MCF 10A (cell line): Measurements from ENCODE around the gene INHBB. TPM values are rescaled to one million over a fixed set of nuclear protein-coding genes. Genes with fewer than 3 reads are reported as not detected.
A peak's percentile ranks its signal among the peaks of the same experiment; 100 is the strongest.

ENCODE experiments used
- BruUV-seq: library from RNA; stranded (reverse); fragments of 400-500 nt; replicated peaks from 2 replicates; lab custom pipeline; 2021; lab: Mats Ljungman, UMichigan
- CTCF ChIA-PET: fragments of 300-600 bp; sonication (Branson Sonifier 250); formaldehyde crosslinking; extraction: SDS; loops from one replicate; lab custom pipeline; 2021; ENCODE audit warnings: antibody characterized with exemption, inconsistent platforms; lab: Yijun Ruan, JAX
- POLR2A ChIA-PET: fragments of 300-600, 350-650 bp; sonication (Branson Sonifier 250); formaldehyde crosslinking; extraction: SDS; loops from one replicate; lab custom pipeline; 2020; ENCODE audit warnings: antibody characterized with exemption, inconsistent platforms; lab: Yijun Ruan, JAX
- DNase-seq: peaks from one replicate; pipeline ENCODE4 v3.0.0-alpha.2; 2018; ENCODE audit not compliant: unreplicated experiment
- H3K27ac Mint-ChIP-seq: one replicate; pipeline ENCODE4 v1.8.0; 2022; ENCODE audit warnings: mild to moderate bottlenecking, low read depth, mixed read lengths; ENCODE audit not compliant: unreplicated experiment
- H3K27me3 Mint-ChIP-seq: one replicate; pipeline ENCODE4 v1.8.0; 2022; ENCODE audit warnings: mixed read lengths; ENCODE audit not compliant: insufficient read depth, unreplicated experiment
- H3K36me3 Mint-ChIP-seq: one replicate; pipeline ENCODE4 v1.8.0; 2022; ENCODE audit warnings: mild to moderate bottlenecking, moderate library complexity, mixed read lengths; ENCODE audit not compliant: insufficient read depth, unreplicated experiment
- H3K4me1 Mint-ChIP-seq: one replicate; pipeline ENCODE4 v1.8.0; 2022; ENCODE audit warnings: mixed read lengths; ENCODE audit not compliant: insufficient read depth, unreplicated experiment
- H3K4me3 Mint-ChIP-seq: one replicate; pipeline ENCODE4 v1.8.0; 2022; ENCODE audit warnings: mild to moderate bottlenecking, moderate library complexity, mixed read lengths; ENCODE audit not compliant: unreplicated experiment
- H3K9me3 Mint-ChIP-seq: one replicate; pipeline ENCODE4 v1.8.0; 2022; ENCODE audit warnings: mixed read lengths; ENCODE audit not compliant: unreplicated experiment
- intact Hi-C: fragments of 100-400 bp; cut with micrococcal nuclease; formaldehyde crosslinking; loops from 2 replicates; pipeline ENCODE4 v1.14.1; 2022
- total RNA-seq: library from RNA; stranded (reverse); gene quantifications from 2 replicates; pipeline ENCODE4 v1.2.3, GENCODE V29; 2022
- TF ChIP-seq, protein P1 (sequence below): fragments of 200-600 bp; IDR thresholded peaks from one replicate; pipeline ENCODE4 v1.8.0; 2022; ENCODE audit warnings: antibody characterized with exemption, mild to moderate bottlenecking; ENCODE audit not compliant: unreplicated experiment

Gene INHBB
- total RNA-seq, 1 experiment from 2014 or later, result 0.16 TPM

DNA sequence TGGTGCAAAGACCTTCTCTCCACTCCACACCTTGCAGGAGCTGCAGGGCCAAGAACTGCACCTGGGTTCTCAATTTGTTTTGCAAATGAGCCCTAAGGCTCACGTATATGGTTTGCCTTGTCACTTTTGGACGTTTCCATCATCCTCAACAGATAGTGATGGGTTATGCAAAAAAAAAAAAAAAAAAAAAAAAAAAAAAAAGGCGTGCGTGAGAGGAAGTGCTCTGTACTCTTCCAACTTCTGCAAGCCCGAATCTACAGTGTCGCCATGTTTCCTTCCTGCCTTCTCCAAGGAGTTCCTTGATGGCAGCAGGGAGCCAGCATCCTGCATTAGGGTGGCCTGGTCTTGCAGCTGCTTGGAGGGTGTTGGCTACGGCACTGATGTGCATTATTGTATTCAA lies 4.0 kb upstream of the INHBB start:
- CTCF ChIA-PET, result interaction anchor here (0.5 to 3.1 kb wide), 4 partner anchors 10 to 338 kb away, joined by 4 to 14 read pairs (median 6); no protein-coding TSS in a partner anchor

DNA sequence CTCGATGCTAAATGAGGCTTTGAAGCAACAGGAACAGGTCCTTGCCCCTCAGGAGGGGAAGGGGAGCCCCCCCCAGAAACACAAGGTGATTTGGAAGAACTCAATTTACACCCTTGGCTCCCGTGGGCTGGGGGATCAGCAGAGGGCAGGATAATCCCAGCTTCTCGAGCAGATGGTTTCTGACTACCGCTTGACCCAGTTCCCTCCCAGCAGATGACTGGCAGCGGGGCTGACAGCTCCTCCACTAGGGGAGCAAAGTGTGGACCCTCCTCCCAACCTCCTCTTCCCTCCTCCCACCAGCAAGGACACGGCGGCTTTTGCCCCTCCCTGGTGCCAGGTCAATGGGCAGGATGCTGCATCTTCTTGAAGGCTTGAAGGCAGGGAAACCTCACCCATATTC lies 3.5 kb upstream of the INHBB start:
- no peaks in the 10 kb centered on the region for H3K36me3 Mint-ChIP-seq
- CTCF ChIA-PET, result interaction anchor here (0.5 to 3.1 kb wide), 9 partner anchors 8 to 338 kb away, joined by 3 to 14 read pairs (median 4); no protein-coding TSS in a partner anchor
- H3K4me3 Mint-ChIP-seq, result no peak overlapping the region
- peaks cover 17% of the 10 kb centered on the region for H3K4me1 Mint-ChIP-seq
- H3K27me3 Mint-ChIP-seq, result peaks cover 12% of the 10 kb centered on the region
- no peaks in the 10 kb centered on the region for H3K9me3 Mint-ChIP-seq
- BruUV-seq, result no TSS peak
- no peak overlapping the region for H3K27ac Mint-ChIP-seq
- TF ChIP-seq, protein P1, sequence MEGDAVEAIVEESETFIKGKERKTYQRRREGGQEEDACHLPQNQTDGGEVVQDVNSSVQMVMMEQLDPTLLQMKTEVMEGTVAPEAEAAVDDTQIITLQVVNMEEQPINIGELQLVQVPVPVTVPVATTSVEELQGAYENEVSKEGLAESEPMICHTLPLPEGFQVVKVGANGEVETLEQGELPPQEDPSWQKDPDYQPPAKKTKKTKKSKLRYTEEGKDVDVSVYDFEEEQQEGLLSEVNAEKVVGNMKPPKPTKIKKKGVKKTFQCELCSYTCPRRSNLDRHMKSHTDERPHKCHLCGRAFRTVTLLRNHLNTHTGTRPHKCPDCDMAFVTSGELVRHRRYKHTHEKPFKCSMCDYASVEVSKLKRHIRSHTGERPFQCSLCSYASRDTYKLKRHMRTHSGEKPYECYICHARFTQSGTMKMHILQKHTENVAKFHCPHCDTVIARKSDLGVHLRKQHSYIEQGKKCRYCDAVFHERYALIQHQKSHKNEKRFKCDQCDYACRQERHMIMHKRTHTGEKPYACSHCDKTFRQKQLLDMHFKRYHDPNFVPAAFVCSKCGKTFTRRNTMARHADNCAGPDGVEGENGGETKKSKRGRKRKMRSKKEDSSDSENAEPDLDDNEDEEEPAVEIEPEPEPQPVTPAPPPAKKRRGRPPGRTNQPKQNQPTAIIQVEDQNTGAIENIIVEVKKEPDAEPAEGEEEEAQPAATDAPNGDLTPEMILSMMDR, result no peak
- POLR2A ChIA-PET, result interaction anchor here (0.9 kb wide), 1 partner anchor 162 kb away, joined by 3 read pairs; no protein-coding TSS in a partner anchor
- DNase-seq, result no peak
- intact Hi-C loops, result no loop called here

More for the DNA sequence above, 4.0 kb upstream of the INHBB start:
- intact Hi-C loops, result no loop called here
- Mint-ChIP-seq H3K36me3 (no peaks in the 10 kb centered on the region), H3K9me3 (no peaks in the 10 kb centered on the region), H3K27me3 (peaks cover 7% of the 10 kb centered on the region), H3K4me1 (peaks cover 15% of the 10 kb centered on the region), H3K27ac (no peak overlapping the region), H3K4me3 (no peak overlapping the region)
- DNase-seq, result no peak
- BruUV-seq, result no TSS peak
- POLR2A ChIA-PET, result no interaction called here
- TF ChIP-seq, protein P1, result no peak

DNA sequence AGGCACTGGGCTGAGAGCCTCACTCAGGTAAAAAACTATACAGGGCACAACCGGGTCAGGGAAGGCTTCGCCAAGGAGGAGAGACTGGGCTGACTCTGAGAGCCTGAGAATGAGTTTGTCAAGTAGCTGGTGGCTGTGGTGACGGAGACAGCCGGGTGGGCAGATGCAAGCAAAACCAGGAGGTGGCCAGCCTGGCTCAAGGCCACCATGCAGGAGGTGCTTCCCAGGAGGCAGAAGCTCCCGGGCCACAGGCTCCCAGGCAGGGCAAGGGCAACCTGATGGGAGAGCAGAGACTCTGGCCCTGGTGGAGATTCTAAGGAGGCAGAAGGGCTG lies 2.9 kb upstream of the INHBB start:
- CTCF ChIA-PET, result interaction anchor here (0.6 to 3.1 kb wide), 8 partner anchors 9 to 337 kb away, joined by 3 to 14 read pairs (median 4); no protein-coding TSS in a partner anchor
- Mint-ChIP-seq H3K4me1 (peaks cover 11% of the 10 kb centered on the region), H3K4me3 (peak overlapping the region; percentile 4), H3K9me3 (no peaks in the 10 kb centered on the region), H3K27me3 (peaks cover 12% of the 10 kb centered on the region), H3K27ac (no peak overlapping the region), H3K36me3 (no peaks in the 10 kb centered on the region)
- intact Hi-C loops, result loop anchor here (1.0 kb wide), 3 partner anchors 178 to 337 kb away; no protein-coding TSS in a partner anchor
- POLR2A ChIA-PET, result interaction anchor here (0.9 kb wide), 1 partner anchor 162 kb away, joined by 3 read pairs; no protein-coding TSS in a partner anchor
- no peak for DNase-seq
- TF ChIP-seq, protein P1, result no peak
- BruUV-seq, result no TSS peak

DNA sequence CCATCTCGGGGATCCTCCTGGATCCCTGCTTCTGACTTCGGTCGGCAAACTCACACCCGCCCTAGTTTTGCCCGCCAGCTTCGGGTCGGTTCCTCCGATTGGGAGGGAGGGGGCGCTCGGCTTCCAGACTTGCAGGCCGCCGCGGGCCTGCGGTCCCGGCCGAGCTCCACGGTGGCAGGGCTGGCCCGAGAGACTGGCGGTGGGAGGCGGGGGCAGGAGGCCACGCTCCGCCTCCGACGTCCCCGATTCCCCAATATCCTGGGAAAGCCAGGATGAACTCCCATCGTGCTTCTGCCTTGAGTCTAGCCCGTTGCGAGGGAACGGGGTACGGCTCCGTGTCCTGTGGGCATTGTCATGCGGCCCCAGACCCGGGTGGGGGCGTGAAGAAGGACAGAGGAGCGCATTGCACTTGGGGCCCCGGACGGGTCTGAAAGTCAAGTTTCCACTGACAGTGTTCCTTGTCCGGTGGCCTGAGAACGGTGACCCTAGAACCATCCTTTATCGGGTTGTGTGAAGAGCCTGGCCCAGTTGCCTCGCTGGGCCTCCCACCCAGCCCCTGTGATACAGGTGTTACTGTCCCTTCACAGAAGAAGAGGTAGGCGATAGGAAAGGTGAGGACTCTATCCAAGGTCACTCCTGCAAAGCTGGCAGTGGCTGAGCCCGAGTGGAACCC lies 2.4 kb upstream of the INHBB start:
- CTCF ChIA-PET, result interaction anchor here (0.6 to 3.1 kb wide), 7 partner anchors 9 to 337 kb away, joined by 3 to 14 read pairs (median 4); no protein-coding TSS in a partner anchor
- peaks cover 6% of the 10 kb centered on the region for H3K4me1 Mint-ChIP-seq
- peak; percentile 70 for DNase-seq
- no peaks in the 10 kb centered on the region for H3K36me3 Mint-ChIP-seq
- no TSS peak for BruUV-seq
- peak overlapping the region; percentile 4 for H3K4me3 Mint-ChIP-seq
- H3K27me3 Mint-ChIP-seq, result peaks cover 12% of the 10 kb centered on the region
- H3K27ac Mint-ChIP-seq, result no peak overlapping the region
- H3K9me3 Mint-ChIP-seq, result no peaks in the 10 kb centered on the region
- intact Hi-C loops, result loop anchor here (1.0 kb wide), 3 partner anchors 178 to 337 kb away; no protein-coding TSS in a partner anchor
- POLR2A ChIA-PET, result interaction anchor here (0.6 to 0.9 kb wide), 2 partner anchors 163 to 610 kb away, joined by 3 read pairs; no protein-coding TSS in a partner anchor
- TF ChIP-seq, protein P1, result peak; percentile 84
